A172 (cell line): ENCODE results near the gene PCDHGC3. TPM values are rescaled to one million over a fixed set of nuclear protein-coding genes. Genes with fewer than 3 reads are reported as not detected.
A peak's percentile ranks its signal among the peaks of the same experiment; 100 is the strongest.
"Not testable (repeated sequence)": the region's sequence is repeated elsewhere in the genome, so short reads cannot be mapped to it uniquely, and the experiment has no call there.

ENCODE experiments used
- DNase-seq: peaks from one replicate; pipeline ENCODE4 v3.0.0-alpha.2; 2015; ENCODE audit warnings: low spot score
- total RNA-seq: library from RNA; depleted of rRNA; stranded (reverse); fragments of >200 nt; shearing (Covaris generic); gene quantifications from 2 replicates; pipeline ENCODE4 v1.2.3, GENCODE V29; 2014; rRNA removed

PCDHGC3 gene
- total RNA-seq, result 46.6 and 51.7 TPM in 2 replicates

GRCh38 chr5:141475625-141476131 lies at the start of gene PCDHGC3:
Gene PCDHGC3 (plus strand): TSS chr5:141475966. CDS start chr5:141476117, 151 bp downstream.
- peak; percentile 92 for DNase-seq

GRCh38 chr5:141427783-141428426 lies 47.9 kb upstream of the PCDHGC3 start:
- no peak for DNase-seq

GRCh38 chr5:141430332-141431113 lies 45.2 kb upstream of the PCDHGC3 start, which contains the start of gene PCDHGA12:
Gene PCDHGA12 (plus strand): TSS chr5:141430507. CDS start chr5:141430760, 253 bp downstream.
- DNase-seq, result peak; percentile 6

- no peak for DNase-seq
Measured at GRCh38 chr5:141431286-141431685, 44.5 kb upstream of the PCDHGC3 start.

GRCh38 chr5:141432308-141432707 lies 43.5 kb upstream of the PCDHGC3 start:
- not testable (repeated sequence) for DNase-seq

- not testable (repeated sequence) for DNase-seq
Measured at GRCh38 chr5:141432726-141433125, 43.0 kb upstream of the PCDHGC3 start.

- DNase-seq, result no peak
Measured at GRCh38 chr5:141434006-141434405, 41.8 kb upstream of the PCDHGC3 start.

GRCh38 chr5:141437221-141437620 lies 38.5 kb upstream of the PCDHGC3 start:
- no peak for DNase-seq

- DNase-seq, result no peak
Measured at GRCh38 chr5:141439411-141440141, 36.2 kb upstream of the PCDHGC3 start.

GRCh38 chr5:141440341-141440740 lies 35.4 kb upstream of the PCDHGC3 start:
- DNase-seq, result no peak

- no peak for DNase-seq
Measured at GRCh38 chr5:141441571-141442170, 34.1 kb upstream of the PCDHGC3 start.

GRCh38 chr5:141465351-141465750 lies 10.4 kb upstream of the PCDHGC3 start:
- DNase-seq, result no peak

GRCh38 chr5:141476132-141476911 lies 556 bp downstream of the PCDHGC3 start:
- DNase-seq, result peak; percentile 70

GRCh38 chr5:141477044-141477575 lies 1.3 kb downstream of the PCDHGC3 start:
- DNase-seq, result no peak

GRCh38 chr5:141477815-141478214 lies 2.0 kb downstream of the PCDHGC3 start:
- no peak for DNase-seq

- no peak for DNase-seq
Measured at GRCh38 chr5:141478321-141478945, 2.7 kb downstream of the PCDHGC3 start.

GRCh38 chr5:141479776-141480175 lies 4.0 kb downstream of the PCDHGC3 start:
- DNase-seq, result no peak

GRCh38 chr5:141483902-141484301 lies 8.1 kb downstream of the PCDHGC3 start:
- DNase-seq, result no peak

GRCh38 chr5:141484310-141484640 lies 8.5 kb downstream of the PCDHGC3 start:
- no peak for DNase-seq

- DNase-seq, result no peak
Measured at GRCh38 chr5:141484641-141485311, 9.0 kb downstream of the PCDHGC3 start, which contains the start of gene PCDHGC4. Gene PCDHGC4 (plus strand): TSS chr5:141485030. CDS start chr5:141485174, 144 bp downstream.
